Nephron (organoid): ENCODE results near the gene TMEM53.

Source experiments
- H3K27ac Mint-ChIP-seq, 3 experiments: 2 replicates each; pipeline ENCODE4 v1.8.0; 2020; ENCODE audit warnings: mixed read lengths in 3 of 3, mild to moderate bottlenecking in 2 of 3, moderate library complexity in 1 of 3
- H3K27me3 Mint-ChIP-seq: 2 replicates; pipeline ENCODE4 v1.8.0; 2021; ENCODE audit warnings: low read depth, mild to moderate bottlenecking, moderate library complexity, mixed read lengths
- H3K36me3 Mint-ChIP-seq: 2 replicates; pipeline ENCODE4 v1.8.0; 2020; ENCODE audit warnings: low read depth, mixed read lengths
- H3K4me1 Mint-ChIP-seq: 2 replicates; pipeline ENCODE4 v1.8.0; 2020; ENCODE audit warnings: mixed read lengths
- H3K4me3 Mint-ChIP-seq, 3 experiments: 2 replicates each; pipeline ENCODE4 v1.8.0; 2020; ENCODE audit warnings: mild to moderate bottlenecking in 3 of 3, mixed read lengths in 3 of 3, moderate library complexity in 2 of 3
- H3K9me3 Mint-ChIP-seq: 2 replicates; pipeline ENCODE4 v1.8.0; 2020; ENCODE audit warnings: mixed read lengths
- TF ChIP-seq, protein P1 (sequence below), 3 experiments: fragments of 200-600 bp; sonication (generic); IDR thresholded peaks; one replicate each; pipeline ENCODE4 v1.5.0; 2021; ENCODE audit warnings: antibody characterized with exemption in 3 of 3; ENCODE audit not compliant: unreplicated experiment in 3 of 3

Gene TMEM53

DNA sequence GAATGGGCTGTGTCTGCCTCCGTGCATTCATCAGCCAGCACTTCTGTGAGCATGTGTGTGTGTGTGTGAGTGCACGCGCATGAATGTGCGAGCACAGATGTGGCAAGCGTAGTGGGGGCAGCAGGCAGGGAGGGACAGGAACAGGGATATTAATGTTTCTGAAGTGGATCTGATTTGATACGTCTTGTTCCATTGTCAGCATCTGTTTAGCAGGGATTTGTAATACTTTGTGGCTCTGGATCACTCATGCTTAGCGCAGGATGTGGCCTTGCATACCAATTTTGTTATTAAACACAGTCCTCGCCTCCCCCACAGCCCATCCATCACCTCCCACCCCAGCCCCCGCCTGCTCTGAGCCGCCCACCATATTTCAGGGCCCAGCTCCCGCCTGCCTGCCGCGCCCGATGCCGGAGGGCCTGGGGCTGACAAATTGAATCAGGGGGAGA, 52.4 kb downstream of the TMEM53 start:
- Mint-ChIP-seq H3K9me3 (no peaks in the 10 kb centered on the region), H3K36me3 (no peaks in the 10 kb centered on the region), H3K4me3 (peak overlapping the region; percentile 7 to 17 (median 10)), H3K27ac (peak overlapping the region; percentile 3 to 87 (median 30)), H3K4me1 (peaks cover 37% of the 10 kb centered on the region), H3K27me3 (peaks cover 77% of the 10 kb centered on the region)
- TF ChIP-seq, protein P1, sequence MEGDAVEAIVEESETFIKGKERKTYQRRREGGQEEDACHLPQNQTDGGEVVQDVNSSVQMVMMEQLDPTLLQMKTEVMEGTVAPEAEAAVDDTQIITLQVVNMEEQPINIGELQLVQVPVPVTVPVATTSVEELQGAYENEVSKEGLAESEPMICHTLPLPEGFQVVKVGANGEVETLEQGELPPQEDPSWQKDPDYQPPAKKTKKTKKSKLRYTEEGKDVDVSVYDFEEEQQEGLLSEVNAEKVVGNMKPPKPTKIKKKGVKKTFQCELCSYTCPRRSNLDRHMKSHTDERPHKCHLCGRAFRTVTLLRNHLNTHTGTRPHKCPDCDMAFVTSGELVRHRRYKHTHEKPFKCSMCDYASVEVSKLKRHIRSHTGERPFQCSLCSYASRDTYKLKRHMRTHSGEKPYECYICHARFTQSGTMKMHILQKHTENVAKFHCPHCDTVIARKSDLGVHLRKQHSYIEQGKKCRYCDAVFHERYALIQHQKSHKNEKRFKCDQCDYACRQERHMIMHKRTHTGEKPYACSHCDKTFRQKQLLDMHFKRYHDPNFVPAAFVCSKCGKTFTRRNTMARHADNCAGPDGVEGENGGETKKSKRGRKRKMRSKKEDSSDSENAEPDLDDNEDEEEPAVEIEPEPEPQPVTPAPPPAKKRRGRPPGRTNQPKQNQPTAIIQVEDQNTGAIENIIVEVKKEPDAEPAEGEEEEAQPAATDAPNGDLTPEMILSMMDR (IDR thresholded peaks at IDR 0.05; ENCODE audit: unreplicated experiment in 3 of 3) = no peak

DNA sequence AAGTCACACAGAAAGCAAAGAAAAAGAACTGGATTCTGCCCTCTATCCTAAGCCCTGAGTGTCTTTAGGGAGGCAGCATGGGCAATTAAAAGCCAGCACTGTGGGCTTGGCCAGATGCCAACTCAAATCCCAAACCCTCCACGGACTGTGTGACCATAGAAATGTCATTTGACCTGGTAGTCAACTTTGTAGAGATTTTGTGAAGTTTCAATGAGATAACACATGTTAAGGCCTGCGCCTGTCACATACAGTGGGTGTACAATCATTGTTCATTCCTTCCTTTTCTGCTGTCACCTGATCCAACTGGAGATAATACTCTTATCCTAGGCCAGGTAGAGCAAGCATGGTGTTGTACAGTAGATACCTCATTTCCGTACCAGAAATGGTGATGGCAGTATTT, 54.2 kb downstream of the TMEM53 start:
- no peak overlapping the region for H3K4me3 Mint-ChIP-seq
- peaks cover 40% of the 10 kb centered on the region for H3K4me1 Mint-ChIP-seq
- peak overlapping the region in 1 of 3 experiments; percentile 71 for H3K27ac Mint-ChIP-seq
- peaks cover 4% of the 10 kb centered on the region for H3K36me3 Mint-ChIP-seq
- peaks cover 86% of the 10 kb centered on the region for H3K27me3 Mint-ChIP-seq
- H3K9me3 Mint-ChIP-seq = no peaks in the 10 kb centered on the region
- TF ChIP-seq, protein P1 (IDR thresholded peaks at IDR 0.05; ENCODE audit: unreplicated experiment in 3 of 3) = no peak

DNA sequence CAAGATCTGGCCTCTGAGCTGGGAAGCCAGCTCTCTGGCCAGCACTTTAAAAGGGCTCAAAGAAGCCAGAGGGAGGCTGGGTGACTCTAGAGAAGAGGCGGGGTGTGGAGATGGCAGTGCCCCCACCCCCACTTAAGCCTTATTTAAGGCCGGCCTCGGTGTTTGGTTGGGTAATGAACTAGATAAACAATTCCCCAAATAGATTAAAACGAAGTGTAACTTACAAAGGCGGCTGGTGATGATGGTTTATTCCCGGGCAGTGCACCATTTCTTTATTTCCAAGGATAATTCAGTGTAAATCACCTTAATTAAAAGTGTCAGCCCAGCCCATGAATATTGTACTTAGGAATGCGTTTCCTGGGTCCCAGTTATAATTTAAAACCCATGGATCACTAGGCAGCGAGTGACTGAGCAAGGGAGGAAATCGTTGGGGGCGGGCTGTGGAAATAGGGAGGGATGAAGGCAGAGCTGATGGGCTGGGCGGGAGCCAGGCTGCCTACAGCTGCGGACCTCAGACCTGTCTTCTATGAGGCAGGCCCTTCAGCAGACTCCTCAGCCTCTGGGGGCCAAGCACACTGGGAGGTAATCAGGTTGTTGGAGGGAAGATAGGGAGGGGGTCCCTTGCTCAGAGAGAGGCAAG, 54.9 kb downstream of the TMEM53 start:
- TF ChIP-seq, protein P1 (IDR thresholded peaks at IDR 0.05; ENCODE audit: unreplicated experiment in 3 of 3) = no peak
- Mint-ChIP-seq H3K27ac (peak overlapping the region in 2 of 3 experiments; percentile 3 to 71), H3K36me3 (peaks cover 4% of the 10 kb centered on the region), H3K27me3 (peaks cover 87% of the 10 kb centered on the region), H3K9me3 (no peaks in the 10 kb centered on the region), H3K4me3 (peak overlapping the region in 1 of 3 experiments; percentile 49), H3K4me1 (peaks cover 38% of the 10 kb centered on the region)

DNA sequence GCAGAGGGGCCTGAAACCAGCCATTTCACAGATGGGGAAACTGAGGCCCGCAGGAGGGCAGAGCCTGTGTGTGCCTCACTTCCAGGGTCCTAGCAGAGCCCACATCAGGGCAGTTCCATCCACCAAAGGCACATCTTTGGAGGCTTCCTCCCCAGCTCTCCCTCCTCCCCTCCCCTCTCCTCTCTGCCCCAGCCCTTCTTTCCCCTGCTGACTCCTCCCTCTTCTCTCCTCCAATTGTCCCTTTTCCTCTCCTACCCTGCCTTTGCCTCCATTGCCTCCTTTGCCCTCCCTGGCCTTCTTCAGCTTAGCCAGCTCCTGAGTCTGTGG, 56.6 kb downstream of the TMEM53 start:
- Mint-ChIP-seq H3K9me3 (no peaks in the 10 kb centered on the region), H3K4me3 (peak overlapping the region; percentile 33 to 72 (median 45)), H3K27ac (no peak overlapping the region), H3K36me3 (peaks cover 4% of the 10 kb centered on the region), H3K27me3 (peaks cover 82% of the 10 kb centered on the region), H3K4me1 (peaks cover 36% of the 10 kb centered on the region)
- TF ChIP-seq, protein P1 (IDR thresholded peaks at IDR 0.05; ENCODE audit: unreplicated experiment in 3 of 3) = no peak

DNA sequence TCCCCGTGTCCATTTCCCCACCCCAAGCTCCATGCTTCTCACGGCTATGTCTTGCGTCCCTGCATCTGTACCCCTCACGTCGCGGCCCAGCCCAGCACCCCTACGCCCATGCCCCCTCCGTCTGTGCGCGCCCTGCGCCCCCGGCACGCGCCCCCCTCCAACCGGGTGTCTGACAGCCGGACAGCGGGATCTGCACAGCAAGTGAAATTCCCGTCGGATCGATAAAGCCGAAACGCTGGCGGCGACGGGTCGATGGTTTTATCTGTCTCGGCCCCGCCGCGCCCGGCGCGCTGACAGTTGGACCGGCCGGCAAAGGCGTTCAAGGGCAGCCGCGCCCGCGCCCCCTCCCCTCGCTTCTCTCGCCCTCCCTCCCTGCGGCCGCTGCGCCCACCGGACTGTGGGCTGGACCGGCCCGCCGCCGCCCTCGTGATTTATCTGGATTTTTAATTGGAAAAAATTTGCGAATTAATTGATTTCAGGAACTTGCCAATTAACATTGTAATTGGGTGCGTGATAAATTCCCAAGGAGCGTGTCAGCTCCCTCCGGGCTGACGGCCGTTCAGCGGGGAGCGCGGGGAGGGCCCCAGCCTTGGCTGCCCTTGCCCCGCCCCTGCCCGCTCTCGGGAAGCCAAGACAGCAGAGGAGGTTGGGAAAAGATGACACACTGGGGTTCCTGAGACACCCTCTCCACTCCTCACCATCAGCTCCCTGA, 57.1 kb downstream of the TMEM53 start:
- TF ChIP-seq, protein P1 (IDR thresholded peaks at IDR 0.05; ENCODE audit: unreplicated experiment in 3 of 3) = no peak
- H3K36me3 Mint-ChIP-seq = peaks cover 4% of the 10 kb centered on the region
- no peaks in the 10 kb centered on the region for H3K9me3 Mint-ChIP-seq
- peaks cover 80% of the 10 kb centered on the region for H3K27me3 Mint-ChIP-seq
- H3K27ac Mint-ChIP-seq = no peak overlapping the region
- peaks cover 35% of the 10 kb centered on the region for H3K4me1 Mint-ChIP-seq
- H3K4me3 Mint-ChIP-seq = peak overlapping the region; percentile 45 to 72 (median 62)
